ENCODE results near the gene LRRC36.
"Not testable (repeated sequence)": the region's sequence is repeated elsewhere in the genome, so short reads cannot be mapped to it uniquely, and the experiment has no call there.

- not testable (repeated sequence) for TF ChIP-seq POLR2A (IDR thresholded peaks at IDR 0.05; ENCODE audit: control extremely low read depth in 1 of 2, low read depth in 2 of 2, low read length in 2 of 2); HDAC2 (IDR thresholded peaks at IDR 0.05; ENCODE audit: borderline replicate concordance in 1 of 2, low read depth in 2 of 2, low read length in 2 of 2); CTCF (IDR thresholded peaks at IDR 0.05; ENCODE audit: control extremely low read depth in 1 of 3, insufficient read depth in 1 of 3, low read depth in 1 of 3, low read length in 3 of 3); EP300 (IDR thresholded peaks at IDR 0.05; ENCODE audit: borderline replicate concordance in 1 of 2, low read depth in 2 of 2, low read length in 2 of 2); RNF2 (IDR thresholded peaks at IDR 0.05; ENCODE audit: borderline replicate concordance, low read depth, low read length, missing control alignments, poor library complexity, severe bottlenecking)
These were observed 88.8 kb downstream of the LRRC36 start for GRCh38 chr16:67415421-67415820.
